Measurements from ENCODE around the gene CHSY1.

DNA sequence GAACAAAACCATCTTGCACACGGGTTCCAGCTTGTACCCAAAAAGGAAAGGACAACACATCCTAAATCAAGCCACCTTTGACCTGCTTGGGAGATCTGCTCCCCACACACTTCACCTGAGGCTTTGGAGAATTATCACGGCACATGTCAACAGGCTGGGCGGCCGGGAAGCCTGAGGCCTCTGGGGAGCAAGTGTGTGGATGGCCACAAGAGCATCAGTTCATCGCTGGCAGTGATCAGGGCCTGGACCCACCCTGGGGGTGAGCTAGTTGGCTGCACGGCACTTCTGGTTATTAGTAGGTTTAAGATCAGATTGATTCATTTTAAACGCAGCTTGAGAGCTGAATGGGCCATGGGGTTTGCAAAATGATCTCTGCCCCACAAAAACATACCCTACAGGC lies 108.5 kb downstream of the CHSY1 start:
- TF ChIP-seq, protein P1, sequence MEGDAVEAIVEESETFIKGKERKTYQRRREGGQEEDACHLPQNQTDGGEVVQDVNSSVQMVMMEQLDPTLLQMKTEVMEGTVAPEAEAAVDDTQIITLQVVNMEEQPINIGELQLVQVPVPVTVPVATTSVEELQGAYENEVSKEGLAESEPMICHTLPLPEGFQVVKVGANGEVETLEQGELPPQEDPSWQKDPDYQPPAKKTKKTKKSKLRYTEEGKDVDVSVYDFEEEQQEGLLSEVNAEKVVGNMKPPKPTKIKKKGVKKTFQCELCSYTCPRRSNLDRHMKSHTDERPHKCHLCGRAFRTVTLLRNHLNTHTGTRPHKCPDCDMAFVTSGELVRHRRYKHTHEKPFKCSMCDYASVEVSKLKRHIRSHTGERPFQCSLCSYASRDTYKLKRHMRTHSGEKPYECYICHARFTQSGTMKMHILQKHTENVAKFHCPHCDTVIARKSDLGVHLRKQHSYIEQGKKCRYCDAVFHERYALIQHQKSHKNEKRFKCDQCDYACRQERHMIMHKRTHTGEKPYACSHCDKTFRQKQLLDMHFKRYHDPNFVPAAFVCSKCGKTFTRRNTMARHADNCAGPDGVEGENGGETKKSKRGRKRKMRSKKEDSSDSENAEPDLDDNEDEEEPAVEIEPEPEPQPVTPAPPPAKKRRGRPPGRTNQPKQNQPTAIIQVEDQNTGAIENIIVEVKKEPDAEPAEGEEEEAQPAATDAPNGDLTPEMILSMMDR (IDR thresholded peaks at IDR 0.05), result no peak
- no peak for TF ChIP-seq EZH2 (IDR thresholded peaks at IDR 0.05)
- TF ChIP-seq EZH2phosphoT487 (IDR thresholded peaks at IDR 0.05), result no peak

Measured in neural progenitor cell (in vitro differentiated cells).